GM21526 (cell line): ENCODE data around the gene FBF1.

Experiments used
- ATAC-seq: cut with Tn5 transposase; IDR thresholded peaks from one replicate; pipeline ENCODE4 v1.9.1; 2021; ENCODE audit warnings: moderate library complexity; ENCODE audit not compliant: unreplicated experiment, low FRiP score

FBF1 gene

DNA sequence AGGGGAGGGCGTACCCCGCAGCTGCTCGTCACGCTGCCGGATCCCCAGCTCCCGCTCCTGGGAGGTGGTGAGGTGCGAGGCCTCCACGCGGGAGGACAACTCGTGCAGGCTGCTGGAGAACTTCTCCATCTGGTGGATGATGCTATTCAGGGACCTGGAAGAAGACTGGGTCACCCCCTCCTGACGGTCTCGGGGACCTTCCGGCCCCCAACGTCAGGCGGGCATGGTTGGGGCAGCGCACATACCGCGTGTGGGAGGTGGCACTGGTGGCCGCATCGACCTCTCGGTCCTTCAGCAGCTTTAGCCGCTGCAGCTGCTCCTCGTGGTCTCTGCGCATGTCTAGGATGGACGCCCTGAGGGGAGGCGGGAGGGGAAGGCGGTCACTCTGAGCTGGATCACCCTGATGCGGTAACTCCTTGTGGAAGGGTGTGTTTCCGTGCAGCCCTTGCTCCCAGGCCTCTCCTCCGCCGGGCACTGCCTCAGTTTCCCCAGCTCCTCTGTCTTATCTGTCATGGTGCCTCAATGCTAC, 22.9 kb downstream of the FBF1 start:
- no peak for ATAC-seq

- ATAC-seq: no peak
Observed at GRCh38 chr17:75917141-75917916, 23.5 kb downstream of the FBF1 start.

GRCh38 chr17:75915268-75915667, 25.6 kb downstream of the FBF1 start:
- no peak for ATAC-seq

DNA sequence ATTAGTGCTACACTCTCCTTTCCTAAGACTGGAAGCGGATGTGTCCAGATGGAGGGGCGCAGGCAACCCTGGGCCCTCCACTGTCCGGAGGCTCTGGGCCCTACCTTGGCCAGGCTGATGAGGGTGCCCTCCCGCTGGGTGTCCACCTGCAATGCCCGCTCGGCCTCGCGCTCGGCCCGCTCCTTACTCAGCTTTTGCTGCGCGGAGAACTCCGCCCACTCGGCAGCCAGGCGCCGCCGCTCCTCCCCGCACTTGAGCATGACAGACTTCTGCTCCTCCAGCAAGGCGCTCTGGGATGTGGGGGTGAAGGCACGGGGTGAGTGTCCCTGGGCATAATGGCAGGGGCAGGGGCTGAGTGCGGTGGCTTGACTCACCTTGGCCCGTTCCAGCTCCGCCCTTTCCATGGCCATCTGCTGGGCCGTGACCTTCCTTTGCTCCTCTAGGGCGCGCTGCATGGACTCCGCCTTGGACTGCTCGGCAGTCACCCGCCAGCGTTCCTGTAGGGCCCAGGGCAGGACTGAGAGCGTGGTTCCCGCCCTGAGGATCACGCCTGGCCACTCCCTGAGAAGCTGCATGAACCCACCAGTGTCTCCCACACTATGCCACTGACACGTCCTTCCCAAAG, 26.1 kb downstream of the FBF1 start:
- ATAC-seq: no peak

- ATAC-seq: no peak
Observed at GRCh38 chr17:75913537-75914210, 27.2 kb downstream of the FBF1 start.

- ATAC-seq: no peak
Observed at GRCh38 chr17:75910699-75911098, 30.1 kb downstream of the FBF1 start.

GRCh38 chr17:75909812-75910274, 31.0 kb downstream of the FBF1 start:
- no peak for ATAC-seq

- ATAC-seq: no peak
Observed at GRCh38 chr17:75909051-75909811, 31.6 kb downstream of the FBF1 start.

DNA sequence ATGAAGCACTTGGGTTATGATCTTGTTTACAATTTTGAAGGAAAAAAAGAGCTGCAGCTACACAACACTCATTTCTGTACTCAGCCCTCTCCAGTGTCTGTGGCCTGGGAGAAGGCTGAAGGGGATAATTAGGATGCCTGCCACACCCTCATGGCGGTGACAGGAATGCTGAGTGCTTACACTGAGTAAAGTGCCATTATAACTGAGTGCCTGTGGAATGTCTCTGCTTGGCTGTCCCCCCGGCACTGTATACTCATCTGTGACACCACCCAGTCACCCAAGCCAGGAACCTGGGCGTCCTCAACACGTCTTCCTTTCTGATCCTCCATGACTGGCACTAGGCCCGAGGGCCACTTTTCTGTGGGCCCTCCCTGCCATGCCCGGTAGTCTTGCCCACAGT, 32.6 kb downstream of the FBF1 start:
- ATAC-seq: no peak

GRCh38 chr17:75906143-75906884, 34.5 kb downstream of the FBF1 start:
- ATAC-seq: no peak

DNA sequence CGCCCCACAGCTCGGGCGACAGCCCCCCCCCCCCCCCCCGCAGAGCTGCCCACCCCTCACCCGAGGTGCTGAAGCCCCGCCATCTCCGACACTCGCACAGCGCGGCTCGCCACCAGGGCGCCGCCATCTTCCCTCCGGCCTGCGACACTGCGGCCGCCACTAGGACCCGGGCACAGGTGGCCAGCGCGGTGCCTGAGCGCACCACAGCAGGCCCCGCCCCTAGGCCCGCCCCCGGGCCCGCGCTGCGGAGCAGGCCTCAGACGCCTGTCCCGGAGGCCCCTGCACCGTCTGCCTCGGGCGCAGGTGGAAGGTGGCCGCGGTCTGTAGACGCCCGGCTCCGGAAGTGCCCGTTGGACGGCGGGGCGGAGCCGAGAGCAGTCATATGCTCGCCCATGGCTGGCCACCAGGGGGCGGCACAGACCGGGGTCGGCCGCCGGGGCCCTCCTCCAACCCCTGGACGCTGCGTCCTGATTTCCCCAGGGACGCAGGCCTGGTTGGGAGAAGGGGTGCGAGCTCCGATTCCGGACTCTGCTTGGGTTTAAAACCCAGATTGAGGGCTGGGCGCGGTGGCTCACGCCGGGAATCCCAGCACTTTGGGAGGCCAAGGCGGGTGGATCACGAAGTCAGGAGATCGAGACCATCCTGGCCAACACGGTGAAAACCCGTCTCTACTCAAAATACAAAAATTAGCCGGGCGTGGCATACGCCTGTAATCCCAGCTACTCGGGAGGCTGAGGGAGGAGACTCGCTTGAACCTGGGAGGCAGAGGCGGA, 35.9 kb downstream of the FBF1 start, which contains the start of gene MRPL38:
Gene MRPL38 (minus strand): TSS at position 136 of the 773 bp plus-strand sequence. CDS start 9 bp downstream, at position 127.
- ATAC-seq: peak; percentile 92

DNA sequence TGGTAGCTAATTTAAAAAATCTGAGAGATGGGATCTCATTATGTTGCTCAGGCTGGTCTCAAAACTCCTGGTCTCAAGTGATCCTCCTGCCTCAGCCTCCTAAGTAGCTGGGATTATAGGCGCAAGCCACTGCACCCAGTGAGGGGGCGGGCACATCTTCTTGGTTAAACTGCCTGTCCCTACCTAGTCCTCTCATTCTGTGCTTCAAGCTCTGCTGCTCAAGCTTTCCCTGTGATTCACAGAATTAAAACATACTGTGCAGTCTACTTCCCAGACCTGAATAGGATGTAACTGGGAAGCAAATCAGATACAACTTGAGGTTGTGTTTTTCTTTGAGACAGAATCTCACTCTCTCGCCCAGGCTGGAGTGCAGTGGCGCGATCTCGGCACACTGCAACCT, 38.4 kb downstream of the FBF1 start:
- ATAC-seq: no peak

DNA sequence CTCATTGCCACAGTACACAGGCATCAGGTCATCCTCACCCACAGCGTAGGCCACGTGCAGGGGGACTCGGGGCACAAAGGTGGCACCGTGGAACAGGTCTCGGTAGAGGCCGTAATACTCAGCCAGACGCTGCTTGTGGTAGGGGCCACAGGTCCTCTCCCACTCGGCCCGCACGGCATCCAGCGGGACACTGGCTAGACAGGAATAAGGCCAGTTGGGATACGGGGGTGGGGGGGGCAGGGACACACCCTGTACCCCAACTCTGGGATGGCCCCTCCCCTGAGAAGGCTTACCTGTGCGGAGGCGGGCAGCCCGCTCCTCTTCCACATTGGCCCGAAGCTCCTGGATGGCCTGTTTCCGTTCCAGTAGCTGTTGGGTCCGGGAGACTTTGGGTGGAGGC, 39.1 kb downstream of the FBF1 start:
- ATAC-seq: no peak

DNA sequence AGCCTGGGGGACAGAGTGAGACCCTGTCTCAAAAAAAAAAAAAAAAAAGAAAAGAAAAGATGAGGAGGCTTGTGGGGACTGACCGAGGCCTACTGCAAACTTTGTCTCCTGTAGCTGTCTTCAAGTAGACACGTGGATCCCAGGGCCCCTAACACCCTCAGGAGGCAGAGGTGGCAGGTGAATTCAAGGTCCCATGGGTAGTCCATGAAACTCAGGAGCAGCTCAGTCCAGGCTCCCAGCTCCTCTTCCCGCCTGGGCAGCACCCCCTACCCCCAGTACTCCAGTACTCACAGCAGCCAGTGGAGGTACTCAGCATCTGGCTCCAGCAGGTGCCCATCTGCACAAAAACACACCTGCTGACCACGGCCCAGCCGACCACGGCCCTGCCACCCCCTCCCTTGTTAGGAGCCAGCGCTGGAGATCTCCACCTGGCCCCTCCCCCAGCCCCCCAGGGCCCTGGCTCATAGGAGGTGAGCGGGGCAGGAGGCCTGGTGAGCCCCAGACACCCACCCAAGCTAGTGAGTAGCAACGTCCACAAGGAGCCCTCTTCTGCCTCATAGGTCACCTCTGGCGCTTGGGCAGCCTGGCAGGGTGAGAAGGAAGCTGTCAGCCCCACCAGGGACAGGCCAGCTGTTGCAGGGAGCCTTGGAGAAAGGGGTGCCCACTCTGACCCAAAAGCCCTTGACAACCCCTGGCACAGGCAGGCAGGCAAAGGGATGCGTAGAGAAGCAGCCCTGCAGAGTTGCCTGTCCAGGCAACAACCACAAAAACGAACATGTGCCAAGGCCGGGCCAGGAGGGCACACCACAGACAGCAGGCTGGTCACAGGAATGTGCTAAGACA, 39.9 kb downstream of the FBF1 start:
- no peak for ATAC-seq

- ATAC-seq: no peak
Observed at GRCh38 chr17:75899767-75900468, 40.9 kb downstream of the FBF1 start.

DNA sequence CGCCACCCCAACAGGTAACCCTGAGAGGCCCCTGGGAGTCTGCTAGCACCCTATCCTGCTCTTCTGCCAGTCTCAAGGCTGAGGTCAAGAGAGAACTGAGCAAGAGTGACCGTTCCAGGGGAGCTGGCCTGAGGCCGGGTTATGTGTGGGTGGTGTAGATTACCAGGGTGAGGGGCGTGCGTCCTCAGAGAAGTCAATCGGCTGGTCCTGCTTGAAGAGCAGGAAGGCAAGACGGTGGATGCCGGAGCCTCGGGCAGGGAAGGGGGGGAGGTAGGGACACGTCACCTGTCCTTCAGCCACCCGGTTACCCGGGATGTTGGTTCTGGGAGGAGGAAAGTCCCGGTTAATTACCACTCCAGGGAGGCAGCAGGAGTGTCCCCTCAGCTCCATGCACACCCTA, 41.5 kb downstream of the FBF1 start:
- ATAC-seq: no peak

DNA sequence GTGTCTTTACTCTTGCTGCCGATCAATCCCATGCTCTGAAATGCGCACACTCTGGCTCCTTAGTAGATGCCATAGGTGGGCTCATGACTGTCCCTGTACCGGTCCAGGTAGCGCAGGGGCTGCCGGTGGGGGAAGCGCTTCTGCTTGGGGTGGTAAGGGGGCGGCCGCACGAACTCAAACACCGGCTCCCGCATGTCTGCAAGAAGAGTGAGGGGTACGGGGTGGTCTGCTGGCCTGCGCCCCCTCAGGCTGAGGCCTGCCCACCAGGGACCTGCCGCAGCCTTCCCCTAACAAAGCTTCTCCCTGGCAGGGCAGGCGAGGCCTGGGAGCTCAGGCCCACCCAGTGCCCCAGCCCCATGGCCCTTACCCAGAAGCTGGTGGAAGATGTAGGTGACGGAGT, 42.1 kb downstream of the FBF1 start:
- no peak for ATAC-seq

DNA sequence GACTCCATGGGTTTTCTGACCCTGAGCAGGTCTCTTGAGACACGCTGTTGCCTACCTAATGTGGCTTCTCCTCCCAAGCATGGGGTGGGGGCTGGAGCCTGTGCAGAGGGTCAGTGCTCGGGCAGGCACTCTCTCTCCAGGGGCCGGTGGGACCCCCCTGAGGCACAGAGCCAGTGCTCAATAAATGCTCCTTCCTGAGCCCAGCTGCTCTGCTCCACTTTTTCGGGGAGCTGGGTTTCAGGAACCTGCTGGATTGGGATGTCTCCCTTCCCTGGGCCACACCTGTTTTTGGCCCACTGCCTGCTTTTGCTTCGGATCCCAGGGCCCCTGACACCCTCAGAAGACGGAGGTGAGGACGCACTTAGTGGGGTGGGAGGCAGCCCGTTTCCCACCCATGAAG, 42.8 kb downstream of the FBF1 start:
- ATAC-seq: no peak
